Mucosa of rectum (tissue), 2 donors: ENCODE measurements around the gene CAP1.

Experiments
- H3K27ac ChIP-seq, 2 donors: one replicate each; pipeline ENCODE4 v1.7.0; 2013; ENCODE audit warnings: inconsistent platforms in 2 of 2, low read depth in 2 of 2, low read length in 2 of 2
- H3K27me3 ChIP-seq, 2 donors: one replicate each; pipeline ENCODE4 v1.7.0; 2013; ENCODE audit warnings: low read length in 2 of 2; ENCODE audit not compliant: control insufficient read depth in 2 of 2, insufficient read depth in 2 of 2
- H3K36me3 ChIP-seq, 2 donors: one replicate each; pipeline ENCODE4 v1.7.0; 2013; ENCODE audit warnings: low read length in 2 of 2; ENCODE audit not compliant: control insufficient read depth in 2 of 2, insufficient read depth in 2 of 2
- H3K4me1 ChIP-seq, 2 donors: one replicate each; pipeline ENCODE4 v1.7.0; 2013; ENCODE audit warnings: low read length in 2 of 2, mild to moderate bottlenecking in 1 of 2; ENCODE audit not compliant: control insufficient read depth in 2 of 2, insufficient read depth in 2 of 2
- H3K4me3 ChIP-seq, 2 donors: one replicate each; pipeline ENCODE4 v1.7.0; 2013; ENCODE audit warnings: low read length in 2 of 2
- H3K9ac ChIP-seq, 2 donors: one replicate each; pipeline ENCODE4 v1.7.0; 2013; ENCODE audit warnings: low read length in 2 of 2, low read depth in 1 of 2, mild to moderate bottlenecking in 1 of 2
- H3K9me3 ChIP-seq, 2 donors: one replicate each; pipeline ENCODE4 v1.7.0; 2013; ENCODE audit warnings: low read length in 2 of 2; ENCODE audit not compliant: control insufficient read depth in 2 of 2
- donor health status: healthy.
- donor health status: Normal muscosa, but diverticular disease.

CAP1 gene

DNA sequence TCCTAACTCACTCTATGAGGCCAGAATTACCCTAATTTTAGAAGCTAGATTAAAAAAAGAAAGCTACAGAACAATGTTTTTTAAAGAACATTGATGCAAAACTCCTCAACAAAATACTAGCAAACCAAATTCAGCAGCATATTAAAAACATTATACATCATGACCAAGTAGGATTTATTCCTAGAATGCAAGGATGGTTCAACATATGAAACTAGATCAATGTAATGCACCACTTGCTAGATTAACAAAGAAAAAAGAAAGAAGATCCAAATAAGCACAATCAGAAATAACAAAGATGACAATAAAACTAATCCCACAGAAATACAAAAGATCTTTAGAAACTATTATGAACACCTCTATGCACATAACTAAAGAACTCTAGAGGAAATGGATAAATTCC is 69.9 kb downstream of the CAP1 start:
- Histone ChIP-seq H3K27me3 (no peaks in the 10 kb centered on the region), H3K4me1 (no peaks in the 10 kb centered on the region), H3K9me3 (no peaks in the 10 kb centered on the region), H3K9ac (no peak overlapping the region), H3K4me3 (no peak overlapping the region), H3K27ac (no peak overlapping the region), H3K36me3 (no peaks in the 10 kb centered on the region)

GRCh38 chr1:40114400-40114799 is 73.9 kb downstream of the CAP1 start:
- Histone ChIP-seq H3K9me3 (no peaks in the 10 kb centered on the region), H3K36me3 (no peaks in the 10 kb centered on the region), H3K27ac (no peak overlapping the region), H3K4me3 (no peak overlapping the region), H3K4me1 (no peaks in the 10 kb centered on the region), H3K9ac (no peak overlapping the region), H3K27me3 (peaks cover 0 to 3% of the 10 kb centered on the region in 2 donors)

- H3K9ac ChIP-seq, result no peak overlapping the region
- no peaks in the 10 kb centered on the region for H3K36me3 ChIP-seq
- H3K4me3 ChIP-seq, result no peak overlapping the region
- H3K27me3 ChIP-seq, result peaks cover 0 to 3% of the 10 kb centered on the region in 2 donors
- H3K9me3 ChIP-seq, result no peaks in the 10 kb centered on the region
- no peak overlapping the region for H3K27ac ChIP-seq
- H3K4me1 ChIP-seq, result no peaks in the 10 kb centered on the region
Measured at GRCh38 chr1:40120128-40120527, 79.6 kb downstream of the CAP1 start.
